GM23338 (cell line): ENCODE results near the gene DUSP1. TPM values are rescaled to one million over a fixed set of nuclear protein-coding genes. Genes with fewer than 3 reads are reported as not detected.
"Not testable (repeated sequence)": the region's sequence is repeated elsewhere in the genome, so short reads cannot be mapped to it uniquely, and the experiment has no call there.

ENCODE experiments used
- ATAC-seq: fragments of 200-7000 bp; cut with Tn5 transposase; 3 replicates; pipeline ENCODE4 v1.9.1; 2020
- DNase-seq: peaks from one replicate; pipeline ENCODE4 v3.0.0-alpha.2; 2015; ENCODE audit warnings: low spot score
- H2AFZ ChIP-seq: fragments of 200-600 bp; sonication (generic); 2 replicates; pipeline ENCODE4 v1.8.0; 2016; ENCODE audit warnings: antibody characterized with exemption, mild to moderate bottlenecking, moderate library complexity
- H3F3A ChIP-seq: fragments of 200-600 bp; sonication (generic); replicated peaks from 2 replicates; pipeline ENCODE4 v1.8.0; 2017; ENCODE audit warnings: antibody characterized with exemption, mixed run types, low read depth
- H3K27ac ChIP-seq: fragments of 200-600 bp; sonication (generic); 2 replicates; pipeline ENCODE4 v1.6.1; 2016; ENCODE audit warnings: low read depth
- H3K27me3 ChIP-seq: fragments of 200-600 bp; sonication (generic); 2 replicates; pipeline ENCODE4 v1.8.0; 2016; ENCODE audit warnings: mild to moderate bottlenecking, mixed run types, moderate library complexity; ENCODE audit not compliant: insufficient read depth
- H3K36me3 ChIP-seq: fragments of 200-600 bp; sonication (generic); 2 replicates; pipeline ENCODE4 v1.8.0; 2016; ENCODE audit warnings: mild to moderate bottlenecking; ENCODE audit not compliant: insufficient read depth
- H3K4me1 ChIP-seq: fragments of 200-600 bp; sonication (generic); 2 replicates; pipeline ENCODE4 v1.8.0; 2016; ENCODE audit warnings: mild to moderate bottlenecking, moderate library complexity; ENCODE audit not compliant: insufficient read depth
- H3K4me2 ChIP-seq: fragments of 200-600 bp; sonication (generic); 2 replicates; pipeline ENCODE4 v1.7.1; 2017; ENCODE audit warnings: mixed run types
- H3K4me3 ChIP-seq: fragments of 200-600 bp; sonication (generic); 2 replicates; pipeline ENCODE4 v1.6.1; 2016; ENCODE audit warnings: mixed run types
- H3K79me2 ChIP-seq: fragments of 200-600 bp; sonication (generic); replicated peaks from 2 replicates; pipeline ENCODE4 v1.8.0; 2017; ENCODE audit warnings: mild to moderate bottlenecking; ENCODE audit not compliant: insufficient read depth
- H3K9me2 ChIP-seq: fragments of 200-600 bp; sonication (generic); 2 replicates; pipeline ENCODE4 v1.8.0; 2017; ENCODE audit not compliant: insufficient read depth
- H4K20me1 ChIP-seq: fragments of 200-600 bp; sonication (generic); replicated peaks from 2 replicates; pipeline ENCODE4 v1.8.0; 2017; ENCODE audit warnings: mild to moderate bottlenecking; ENCODE audit not compliant: insufficient read depth
- H3K27ac Mint-ChIP-seq: 2 replicates; pipeline ENCODE4 v1.8.0; 2020; ENCODE audit warnings: inconsistent platforms, mild to moderate bottlenecking, moderate library complexity, mixed read lengths
- H3K27me3 Mint-ChIP-seq: 3 replicates; pipeline ENCODE4 v1.8.0; 2022; ENCODE audit warnings: low read depth, mild to moderate bottlenecking, moderate library complexity, mixed read lengths, inconsistent platforms; ENCODE audit not compliant: insufficient read depth, poor library complexity
- H3K36me3 Mint-ChIP-seq: 3 replicates; pipeline ENCODE4 v1.8.0; 2021; ENCODE audit warnings: low read depth, mild to moderate bottlenecking, inconsistent platforms, moderate library complexity, mixed read lengths
- H3K4me1 Mint-ChIP-seq: 3 replicates; pipeline ENCODE4 v1.8.0; 2020; ENCODE audit warnings: mild to moderate bottlenecking, inconsistent platforms, mixed read lengths
- H3K4me3 Mint-ChIP-seq: 3 replicates; pipeline ENCODE4 v1.8.0; 2021; ENCODE audit warnings: moderate library complexity, mild to moderate bottlenecking, inconsistent platforms, mixed read lengths
- H3K9me3 Mint-ChIP-seq: 3 replicates; pipeline ENCODE4 v1.8.0; 2020; ENCODE audit warnings: moderate library complexity, mild to moderate bottlenecking, inconsistent platforms, mixed read lengths
- CREB1 ChIP-seq: fragments of 250-450 bp; sonication (Bioruptor Pico); IDR thresholded peaks from 2 replicates; pipeline ENCODE4 v1.5.0; 2020; ENCODE audit warnings: low read depth, mild to moderate bottlenecking, moderate library complexity
- EZH2phosphoT487 ChIP-seq: fragments of 200-600 bp; sonication (generic); IDR thresholded peaks from one replicate; pipeline ENCODE4 v1.8.1; 2018; ENCODE audit warnings: antibody characterized with exemption; ENCODE audit not compliant: unreplicated experiment
- JUNB ChIP-seq: IDR thresholded peaks from one replicate; pipeline ENCODE4 v1.6.1; 2016; ENCODE audit warnings: antibody characterized with exemption; ENCODE audit not compliant: unreplicated experiment
- NANOG ChIP-seq: IDR thresholded peaks from 2 replicates; pipeline ENCODE4 v1.6.1; 2016; ENCODE audit warnings: antibody characterized with exemption, borderline replicate concordance
- POLR2AphosphoS5 ChIP-seq: IDR thresholded peaks from 2 replicates; pipeline ENCODE4 v1.6.1; 2016; ENCODE audit warnings: antibody characterized with exemption, low read depth
- ZNF331 ChIP-seq: fragments of 250-450 bp; sonication (Bioruptor Pico); IDR thresholded peaks from 2 replicates; pipeline ENCODE4 v1.5.0; 2020; ENCODE audit warnings: low read depth, mild to moderate bottlenecking, moderate library complexity
- polyA plus RNA-seq: library from polyadenylated mRNA; unstranded; fragments of >200 nt; fragmentation: Nextera tagmentation; extraction: Ambion mirVana; gene quantifications from 2 replicates; pipeline ENCODE4 v1.2.1, GENCODE V29; 2016
- total RNA-seq: library from RNA; depleted of rRNA; stranded (reverse); fragments of >200 nt; shearing (Covaris generic); gene quantifications from 2 replicates; pipeline ENCODE4 v1.2.3, GENCODE V29; 2014
- TF ChIP-seq, protein P1 (sequence below): IDR thresholded peaks from one replicate; pipeline ENCODE4 v1.6.1; 2018; ENCODE audit warnings: antibody characterized with exemption; ENCODE audit not compliant: unreplicated experiment

The DUSP1 gene
- total and polyA plus RNA-seq, 2 experiments from 2014 or later = 9.7 to 17.2 TPM

- TF ChIP-seq, protein P1, sequence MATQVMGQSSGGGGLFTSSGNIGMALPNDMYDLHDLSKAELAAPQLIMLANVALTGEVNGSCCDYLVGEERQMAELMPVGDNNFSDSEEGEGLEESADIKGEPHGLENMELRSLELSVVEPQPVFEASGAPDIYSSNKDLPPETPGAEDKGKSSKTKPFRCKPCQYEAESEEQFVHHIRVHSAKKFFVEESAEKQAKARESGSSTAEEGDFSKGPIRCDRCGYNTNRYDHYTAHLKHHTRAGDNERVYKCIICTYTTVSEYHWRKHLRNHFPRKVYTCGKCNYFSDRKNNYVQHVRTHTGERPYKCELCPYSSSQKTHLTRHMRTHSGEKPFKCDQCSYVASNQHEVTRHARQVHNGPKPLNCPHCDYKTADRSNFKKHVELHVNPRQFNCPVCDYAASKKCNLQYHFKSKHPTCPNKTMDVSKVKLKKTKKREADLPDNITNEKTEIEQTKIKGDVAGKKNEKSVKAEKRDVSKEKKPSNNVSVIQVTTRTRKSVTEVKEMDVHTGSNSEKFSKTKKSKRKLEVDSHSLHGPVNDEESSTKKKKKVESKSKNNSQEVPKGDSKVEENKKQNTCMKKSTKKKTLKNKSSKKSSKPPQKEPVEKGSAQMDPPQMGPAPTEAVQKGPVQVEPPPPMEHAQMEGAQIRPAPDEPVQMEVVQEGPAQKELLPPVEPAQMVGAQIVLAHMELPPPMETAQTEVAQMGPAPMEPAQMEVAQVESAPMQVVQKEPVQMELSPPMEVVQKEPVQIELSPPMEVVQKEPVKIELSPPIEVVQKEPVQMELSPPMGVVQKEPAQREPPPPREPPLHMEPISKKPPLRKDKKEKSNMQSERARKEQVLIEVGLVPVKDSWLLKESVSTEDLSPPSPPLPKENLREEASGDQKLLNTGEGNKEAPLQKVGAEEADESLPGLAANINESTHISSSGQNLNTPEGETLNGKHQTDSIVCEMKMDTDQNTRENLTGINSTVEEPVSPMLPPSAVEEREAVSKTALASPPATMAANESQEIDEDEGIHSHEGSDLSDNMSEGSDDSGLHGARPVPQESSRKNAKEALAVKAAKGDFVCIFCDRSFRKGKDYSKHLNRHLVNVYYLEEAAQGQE = no peak
- TF ChIP-seq POLR2AphosphoS5 (no peak), NANOG (no peak)
Observed at GRCh38 chr5:172815631-172816030, 44.6 kb upstream of the DUSP1 start (continued).

DNA sequence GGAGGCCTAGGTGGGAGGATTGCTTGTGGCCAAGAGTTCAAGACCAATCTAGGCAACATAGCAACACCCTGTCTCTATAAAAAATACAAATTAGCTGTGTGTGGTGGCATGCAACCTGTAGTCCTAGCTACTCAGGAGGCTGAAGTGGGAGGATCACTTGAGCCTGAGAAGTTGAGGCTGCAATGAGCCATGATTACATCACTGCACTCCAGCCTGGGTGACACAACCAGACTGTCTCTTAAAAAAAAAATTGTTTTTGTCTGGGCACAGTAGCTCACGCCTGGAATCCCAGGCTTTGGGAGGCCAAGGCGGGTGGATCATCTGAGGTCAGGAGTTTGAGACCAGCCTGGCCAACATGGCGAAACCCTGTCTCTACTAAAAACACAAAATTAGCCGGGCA, 40.0 kb upstream of the DUSP1 start:
- not testable (repeated sequence) for DNase-seq, H3K4me3 ChIP-seq, H3F3A ChIP-seq, H3K4me1 Mint-ChIP-seq, H3K4me1 ChIP-seq, ATAC-seq, H4K20me1 ChIP-seq, H3K36me3 Mint-ChIP-seq, H3K27ac Mint-ChIP-seq, H3K9me2 ChIP-seq, H3K27me3 ChIP-seq, H3K79me2 ChIP-seq, H3K27me3 Mint-ChIP-seq, H3K9me3 Mint-ChIP-seq, H3K4me2 ChIP-seq, H3K36me3 ChIP-seq, H3K27ac ChIP-seq, H3K4me3 Mint-ChIP-seq, H2AFZ ChIP-seq

- H3K36me3 ChIP-seq = no peaks in the 10 kb centered on the region
- TF ChIP-seq ZNF331 (CRISPR knock-in tag) (no peak), POLR2AphosphoS5 (no peak), JUNB (no peak), EZH2phosphoT487 (no peak), CREB1 (CRISPR knock-in tag) (no peak)
- H3K4me1 ChIP-seq = no peaks in the 10 kb centered on the region; the same call in none of the 2 replicates
- no peak overlapping the region for H3K27ac ChIP-seq
- Mint-ChIP-seq H3K36me3 (no peaks in the 10 kb centered on the region), H3K4me1 (peaks cover 9% of the 10 kb centered on the region; the same call in 2 of the 3 replicates), H3K9me3 (peaks cover 2% of the 10 kb centered on the region; the same call in 1 of the 3 replicates), H3K27me3 (peaks cover 4% of the 10 kb centered on the region), H3K4me3 (no peak overlapping the region), H3K27ac (no peak overlapping the region)
- DNase-seq (no peak), ATAC-seq (no peak)
- no peak overlapping the region for H3K4me2 ChIP-seq
- no peaks in the 10 kb centered on the region for H4K20me1 ChIP-seq
- H3K9me2 ChIP-seq = no peaks in the 10 kb centered on the region
- no peaks in the 10 kb centered on the region for H3K79me2 ChIP-seq
- H3K4me3 ChIP-seq = no peak overlapping the region
- no peak overlapping the region for H2AFZ ChIP-seq
- H3K27me3 ChIP-seq = no peaks in the 10 kb centered on the region
- H3F3A ChIP-seq = no peaks in the 10 kb centered on the region
Observed at GRCh38 chr5:172809774-172810173, 38.8 kb upstream of the DUSP1 start.
